ENCODE data around the gene SEC23B.
A peak's percentile ranks its signal among the peaks of the same experiment; 100 is the strongest.

SEC23B gene

DNA sequence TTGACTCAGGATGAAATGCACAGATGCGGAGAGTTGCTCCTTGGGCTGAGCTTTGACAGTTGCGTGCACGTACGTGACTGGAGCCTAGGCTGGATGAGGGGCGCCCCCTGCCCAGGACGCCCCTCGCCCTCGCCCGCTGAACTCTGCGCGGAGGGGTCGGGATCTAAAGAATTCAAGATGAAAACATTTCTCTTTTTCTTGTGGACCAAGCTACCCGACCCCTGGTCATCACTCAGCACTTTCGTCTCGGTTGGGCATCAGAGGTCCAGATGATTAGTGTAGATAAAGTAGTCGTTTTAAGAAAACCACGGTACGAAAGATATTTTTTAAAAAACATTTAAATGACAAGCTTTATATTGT, 80.8 kb downstream of the SEC23B start:
- DNase-seq, result peak; percentile 64

DNA sequence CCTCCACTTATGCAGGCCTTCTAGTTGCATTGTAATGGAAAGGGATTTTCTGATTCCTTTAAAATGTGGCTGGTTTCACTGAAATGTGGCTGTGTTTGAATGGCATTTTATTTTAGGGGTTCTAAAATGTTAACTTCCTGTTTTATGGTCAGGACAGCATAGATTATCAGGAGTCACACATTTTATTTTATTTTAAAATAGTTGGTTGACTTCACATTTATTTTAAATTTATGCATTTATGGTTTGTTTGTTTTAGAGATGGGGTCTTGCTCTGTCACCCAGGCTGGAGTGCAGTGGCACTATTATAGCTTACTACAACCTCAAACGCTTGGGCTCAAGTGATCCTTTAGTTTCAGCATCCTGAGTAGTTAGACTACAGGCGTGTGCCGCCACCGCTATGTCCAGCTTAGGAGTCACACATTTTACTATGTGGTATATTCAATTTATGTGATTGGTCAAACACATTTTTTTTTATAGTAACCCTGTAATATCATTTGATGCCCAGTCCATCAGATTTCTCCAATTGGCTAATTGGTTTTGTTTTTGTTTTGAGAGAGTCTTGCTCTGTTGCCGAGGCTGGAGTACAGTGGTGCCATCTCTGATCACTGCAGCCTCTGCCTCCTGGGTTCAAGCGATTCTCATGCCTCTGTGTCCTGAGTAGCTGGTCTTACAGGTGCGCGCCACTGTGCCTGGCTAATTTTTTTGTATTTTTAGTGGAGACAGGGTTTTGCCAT, 82.4 kb downstream of the SEC23B start:
- no peak for DNase-seq

GRCh38 chr20:18596270-18596669, 88.5 kb downstream of the SEC23B start:
- DNase-seq, result no peak

GRCh38 chr20:18609741-18610140, 102.0 kb downstream of the SEC23B start:
- no peak for DNase-seq

Measured in activated effector memory CD4-positive, alpha-beta T cell treated with anti-CD3 and anti-CD28 coated beads, Interleukin-2, amount 50 U/mL, for 16 hours (primary cell).